Mucosa of descending colon (tissue), 3 donors: ENCODE results near the gene PNMA8B. TPM values are rescaled to one million over a fixed set of nuclear protein-coding genes. Genes with fewer than 3 reads are reported as not detected.
"Not testable (repeated sequence)": the region's sequence is repeated elsewhere in the genome, so short reads cannot be mapped to it uniquely, and the experiment has no call there.

ENCODE experiments used
- ATAC-seq: fragments of 200-7000 bp; cut with Tn5 transposase; one replicate; pipeline ENCODE4 v1.9.1; 2020; ENCODE audit warnings: mild to moderate bottlenecking, moderate library complexity
- DNase-seq, 3 donors: peaks; one replicate each; pipeline ENCODE4 v3.0.0-alpha.2; 2020
- H3K36me3 ChIP-seq: fragments of 200-600 bp; one replicate; pipeline ENCODE4 v1.8.0; 2021; ENCODE audit warnings: low read depth, mild to moderate bottlenecking
- H3K4me1 ChIP-seq: fragments of 200-600 bp; one replicate; pipeline ENCODE4 v1.8.0; 2021; ENCODE audit warnings: low read depth, mild to moderate bottlenecking
- H3K4me3 ChIP-seq: fragments of 200-600 bp; one replicate; pipeline ENCODE4 v1.8.0; 2021; ENCODE audit warnings: mild to moderate bottlenecking
- H3K9me3 ChIP-seq: fragments of 200-600 bp; one replicate; pipeline ENCODE4 v1.8.0; 2021; ENCODE audit warnings: mild to moderate bottlenecking
- intact Hi-C, 2 donors: fragments of 100-400 bp; cut with DNase I in 1 of 2; cut with micrococcal nuclease in 1 of 2; formaldehyde crosslinking; loops; one replicate each; pipeline versions ENCODE4 v1.11.0 to v1.11.1; 2022; cut with DNase I, micrococcal nuclease
- total RNA-seq, 3 donors: library from RNA; stranded (reverse); fragmentation: NEBNext Ultra II Directional in 2 of 3; extraction: Animal tissue kit (Norgen Biotek cat#: 25700) in 2 of 3; gene quantifications; one replicate each; pipeline versions ENCODE4 v1.2.1 to v1.2.4, GENCODE V29; 2021 to 2023
- TF ChIP-seq, protein P1 (sequence below): fragments of 200-600 bp; IDR thresholded peaks from one replicate; pipeline ENCODE4 v1.8.0; 2022; ENCODE audit warnings: antibody characterized with exemption, mild to moderate bottlenecking
- donor health status: DM: no; HTN: no; CAD: no; lungs with moderate emphysema.
- donor health status: DM: no; HTN: no; CAD: no.
- donor health status: DM: no; HTN: yes; CAD: no.

Gene PNMA8B
- total RNA-seq, 3 donors from 2014 or later: 0.12 to 2.3 (median 0.36) TPM

DNA sequence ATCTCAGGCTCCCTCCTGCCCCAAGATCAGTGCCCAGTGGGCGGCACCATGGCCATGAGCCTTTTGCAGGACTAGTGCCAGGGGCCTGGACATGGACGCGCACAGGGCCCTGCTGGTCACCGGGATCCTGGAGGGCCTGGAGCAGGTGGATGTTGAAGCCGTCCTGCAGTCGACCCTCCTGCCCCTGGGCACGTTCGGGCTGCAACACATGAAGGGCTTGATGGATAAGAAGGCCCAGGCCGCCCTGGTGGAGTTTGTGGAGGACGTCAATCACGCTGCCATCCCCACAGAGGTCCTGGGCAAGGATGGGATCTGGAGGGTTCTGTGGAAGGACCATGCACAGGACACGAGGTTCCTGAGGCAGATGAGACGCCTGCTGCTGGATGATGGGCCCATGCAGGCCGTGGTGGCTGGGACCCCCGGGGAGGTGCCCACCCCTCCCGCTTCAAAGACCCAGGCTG, 38.0 kb upstream of the PNMA8B start:
- TF ChIP-seq, protein P1, sequence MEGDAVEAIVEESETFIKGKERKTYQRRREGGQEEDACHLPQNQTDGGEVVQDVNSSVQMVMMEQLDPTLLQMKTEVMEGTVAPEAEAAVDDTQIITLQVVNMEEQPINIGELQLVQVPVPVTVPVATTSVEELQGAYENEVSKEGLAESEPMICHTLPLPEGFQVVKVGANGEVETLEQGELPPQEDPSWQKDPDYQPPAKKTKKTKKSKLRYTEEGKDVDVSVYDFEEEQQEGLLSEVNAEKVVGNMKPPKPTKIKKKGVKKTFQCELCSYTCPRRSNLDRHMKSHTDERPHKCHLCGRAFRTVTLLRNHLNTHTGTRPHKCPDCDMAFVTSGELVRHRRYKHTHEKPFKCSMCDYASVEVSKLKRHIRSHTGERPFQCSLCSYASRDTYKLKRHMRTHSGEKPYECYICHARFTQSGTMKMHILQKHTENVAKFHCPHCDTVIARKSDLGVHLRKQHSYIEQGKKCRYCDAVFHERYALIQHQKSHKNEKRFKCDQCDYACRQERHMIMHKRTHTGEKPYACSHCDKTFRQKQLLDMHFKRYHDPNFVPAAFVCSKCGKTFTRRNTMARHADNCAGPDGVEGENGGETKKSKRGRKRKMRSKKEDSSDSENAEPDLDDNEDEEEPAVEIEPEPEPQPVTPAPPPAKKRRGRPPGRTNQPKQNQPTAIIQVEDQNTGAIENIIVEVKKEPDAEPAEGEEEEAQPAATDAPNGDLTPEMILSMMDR: no peak
- intact Hi-C loops: no loop called here
- no peaks in the 10 kb centered on the region for H3K36me3 ChIP-seq
- no peak overlapping the region for H3K4me3 ChIP-seq
- H3K9me3 ChIP-seq: no peaks in the 10 kb centered on the region
- ATAC-seq (no peak), DNase-seq (no peak)
- H3K4me1 ChIP-seq: peaks cover 8% of the 10 kb centered on the region

- DNase-seq (no peak), ATAC-seq (no peak)
- Histone ChIP-seq H3K9me3 (no peaks in the 10 kb centered on the region), H3K4me3 (no peak overlapping the region), H3K36me3 (no peaks in the 10 kb centered on the region), H3K4me1 (peaks cover 8% of the 10 kb centered on the region)
- intact Hi-C loops: no loop called here
- TF ChIP-seq, protein P1: no peak
These were observed 37.5 kb upstream of the PNMA8B start for GRCh38 chr19:46533078-46533620.

DNA sequence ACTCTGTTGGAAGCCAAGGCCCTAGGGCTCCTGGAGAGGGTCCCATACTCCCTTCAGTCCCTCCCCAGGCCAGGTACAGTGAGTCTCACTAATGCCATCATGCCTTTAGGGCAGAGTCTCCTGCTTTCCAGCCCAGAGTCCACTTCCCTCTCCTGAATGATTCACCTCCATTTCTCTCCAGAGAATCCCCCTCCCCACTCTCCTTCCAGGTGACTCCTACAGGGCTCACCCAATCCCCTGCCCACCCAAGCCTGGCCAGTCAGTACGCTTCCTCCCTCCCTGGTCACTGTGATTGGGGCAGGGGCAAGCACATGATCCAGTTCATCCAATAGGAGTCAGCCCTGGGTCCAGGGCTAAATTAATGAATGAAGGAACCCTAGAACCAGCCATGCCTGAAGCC, 35.0 kb upstream of the PNMA8B start:
- no peaks in the 10 kb centered on the region for H3K36me3 ChIP-seq
- ATAC-seq: peak; percentile 24
- H3K4me3 ChIP-seq: no peak overlapping the region
- peaks cover 8% of the 10 kb centered on the region for H3K4me1 ChIP-seq
- intact Hi-C loops: no loop called here
- DNase-seq: no peak
- TF ChIP-seq, protein P1: no peak
- H3K9me3 ChIP-seq: no peaks in the 10 kb centered on the region

- ATAC-seq (peak; percentile 82), DNase-seq (peak; percentile 63 to 79 (median 63))
- Histone ChIP-seq H3K4me3 (no peak overlapping the region), H3K36me3 (no peaks in the 10 kb centered on the region), H3K9me3 (no peaks in the 10 kb centered on the region), H3K4me1 (peaks cover 8% of the 10 kb centered on the region)
- TF ChIP-seq, protein P1: peak; percentile 78
- intact Hi-C loops: no loop called here
These were observed 34.2 kb upstream of the PNMA8B start for GRCh38 chr19:46529622-46530451.

- H3K36me3 ChIP-seq: no peaks in the 10 kb centered on the region
- TF ChIP-seq, protein P1: no peak
- intact Hi-C loops: no loop called here
- peaks cover 8% of the 10 kb centered on the region for H3K4me1 ChIP-seq
- H3K9me3 ChIP-seq: no peaks in the 10 kb centered on the region
- H3K4me3 ChIP-seq: no peak overlapping the region
- DNase-seq: no peak
- no peak for ATAC-seq
These were observed 33.2 kb upstream of the PNMA8B start for GRCh38 chr19:46528601-46529590.

DNA sequence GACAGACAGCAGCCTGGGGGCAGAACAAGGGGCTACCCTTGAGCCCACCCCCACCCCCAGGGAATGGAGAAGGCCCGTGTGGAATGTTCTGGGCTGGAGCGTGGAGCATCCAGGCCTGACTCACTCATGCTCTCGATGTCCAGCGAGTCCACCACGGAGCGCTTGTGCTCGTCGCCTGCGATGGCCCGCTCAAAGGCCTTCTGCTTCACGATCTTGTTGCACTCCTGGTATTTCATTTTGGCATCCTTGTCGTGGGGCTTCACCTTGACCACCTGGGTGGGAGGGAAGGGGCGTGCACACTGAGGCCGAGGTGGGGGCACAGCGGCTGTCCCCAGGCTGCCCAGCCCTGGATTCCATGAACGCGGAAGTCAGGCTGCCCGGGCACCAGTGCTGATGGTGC, 31.1 kb upstream of the PNMA8B start:
- DNase-seq, H3K4me1 ChIP-seq, intact Hi-C loops, H3K9me3 ChIP-seq, ATAC-seq, H3K4me3 ChIP-seq, H3K36me3 ChIP-seq: not testable (repeated sequence)
